Gastrocnemius medialis (tissue), 4 donors: ENCODE data around the gene CHGA. TPM values are rescaled to one million over a fixed set of nuclear protein-coding genes. Genes with fewer than 3 reads are reported as not detected.

ENCODE experiments used
- ATAC-seq, 2 donors: fragments of 150-250 bp; one replicate each; pipeline ENCODE4 v1.9.1; 2016
- DNase-seq, 2 donors: peaks; one replicate each; pipeline ENCODE4 v3.0.0-alpha.2; 2019
- H3K27ac ChIP-seq, 4 donors: fragments of 200-600 bp; sonication (generic); 1 replicate in 1 of 4; 2 replicates in 3 of 4; pipeline ENCODE4 v1.5.1; 2016 to 2018; ENCODE audit warnings: mild to moderate bottlenecking in 2 of 4, moderate library complexity in 1 of 4
- H3K27me3 ChIP-seq, 3 donors: fragments of 200-600 bp; sonication (generic) in 2 of 3; 1 replicate in 1 of 3; 2 replicates in 2 of 3; pipeline versions ENCODE4 v1.5.1 to v1.6.0; 2016 to 2019; ENCODE audit warnings: mild to moderate bottlenecking in 1 of 3, moderate library complexity in 1 of 3
- H3K36me3 ChIP-seq, 2 donors: fragments of 200-600 bp; sonication (generic) in 1 of 2; one replicate each; pipeline ENCODE4 v1.5.1; 2017 to 2018
- H3K4me1 ChIP-seq, 2 donors: fragments of 200-600 bp; sonication (generic) in 1 of 2; one replicate each; pipeline ENCODE4 v1.5.1; 2016 to 2017; ENCODE audit warnings: mild to moderate bottlenecking in 2 of 2
- H3K4me3 ChIP-seq, 4 donors: fragments of 200-600 bp; sonication (generic) in 3 of 4; 1 replicate in 1 of 4; 2 replicates in 3 of 4; pipeline ENCODE4 v1.5.1; 2016 to 2019; ENCODE audit warnings: mild to moderate bottlenecking in 2 of 4
- H3K9me3 ChIP-seq, 3 donors: fragments of 200-600 bp; sonication (generic) in 2 of 3; 1 replicate in 1 of 3; 2 replicates in 2 of 3; pipeline ENCODE4 v1.5.1; 2016 to 2019
- CTCF ChIP-seq, 5 experiments: fragments of 450-650 bp in 3 of 5; fragments of 200-600 bp in 2 of 5; sonication (generic) in 2 of 5; IDR thresholded peaks in 4 of 5; conservative IDR thresholded peaks in 1 of 5; 1 replicate in 4 of 5; 2 replicates in 1 of 5; pipeline ENCODE4 v1.5.1; 2016 to 2019; ENCODE audit warnings: antibody characterized with exemption in 5 of 5, mild to moderate bottlenecking in 3 of 5, moderate library complexity in 3 of 5
- POLR2A ChIP-seq, 2 donors: fragments of 450-650 bp; IDR thresholded peaks; one replicate each; pipeline ENCODE4 v1.6.1; 2017; ENCODE audit warnings: antibody characterized with exemption in 2 of 2, mild to moderate bottlenecking in 2 of 2, moderate library complexity in 2 of 2
- in situ Hi-C, 4 donors: fragments of 200-750 bp; cut with MboI; loops; one replicate each; pipeline versions ENCODE4 v1.15.0 to v1.8.0; 2017; ENCODE audit warnings: low sequenced_read_pairs in 4 of 4
- intact Hi-C: fragments of 100-400 bp; cut with DNase I; formaldehyde crosslinking; loops from one replicate; pipeline ENCODE4 v1.15.1; 2023; ENCODE audit warnings: low total_unique reads
- total RNA-seq, 4 donors: library from RNA; depleted of rRNA; stranded (reverse); fragments of >200 nt; gene quantifications; one replicate each; pipeline versions ENCODE4 v1.1.0 to v1.2.3, GENCODE V29; 2016

CHGA gene
- total RNA-seq, 4 donors from 2014 or later = 0.22 to 0.25 TPM; not detected in 2

- in situ Hi-C loops = no loop called here
- no peak for DNase-seq
- Histone ChIP-seq H3K9me3 (no peaks in the 10 kb centered on the region), H3K27me3 (no peaks in the 10 kb centered on the region), H3K36me3 (no peaks in the 10 kb centered on the region), H3K4me3 (no peak overlapping the region), H3K27ac (no peak overlapping the region), H3K4me1 (no peaks in the 10 kb centered on the region)
- intact Hi-C loops = no loop called here
- no peak for ATAC-seq
- TF ChIP-seq POLR2A (IDR thresholded peaks at IDR 0.05) (no peak), CTCF (IDR thresholded peaks at IDR 0.05 in 4 of 5, conservative IDR thresholded peaks at IDR 0.05 in 1 of 5) (no peak)
These were observed 6.7 kb upstream of the CHGA start for GRCh38 chr14:92916201-92916600.

GRCh38 chr14:92917041-92917940 lies 5.7 kb upstream of the CHGA start:
- DNase-seq (no peak), ATAC-seq (no peak)
- Histone ChIP-seq H3K36me3 (no peaks in the 10 kb centered on the region), H3K9me3 (no peaks in the 10 kb centered on the region), H3K4me3 (no peak overlapping the region), H3K27ac (no peak overlapping the region), H3K4me1 (no peaks in the 10 kb centered on the region), H3K27me3 (peaks cover 0 to 6% (median 2%) of the 10 kb centered on the region in 3 donors)
- TF ChIP-seq POLR2A (IDR thresholded peaks at IDR 0.05) (no peak), CTCF (IDR thresholded peaks at IDR 0.05 in 4 of 5, conservative IDR thresholded peaks at IDR 0.05 in 1 of 5) (no peak)
- intact Hi-C loops = no loop called here
- in situ Hi-C loops = no loop called here

- Histone ChIP-seq H3K4me3 (no peak overlapping the region), H3K27ac (no peak overlapping the region), H3K4me1 (no peaks in the 10 kb centered on the region), H3K36me3 (no peaks in the 10 kb centered on the region), H3K27me3 (peaks cover 0 to 12% (median 5%) of the 10 kb centered on the region in 3 donors), H3K9me3 (no peaks in the 10 kb centered on the region)
- no peak for ATAC-seq
- in situ Hi-C loops (no loop called here), intact Hi-C loops (no loop called here)
- no peak for TF ChIP-seq CTCF (IDR thresholded peaks at IDR 0.05 in 4 of 5, conservative IDR thresholded peaks at IDR 0.05 in 1 of 5)
- no peak for TF ChIP-seq POLR2A (IDR thresholded peaks at IDR 0.05)
- DNase-seq = no peak
These were observed 5.0 kb upstream of the CHGA start for GRCh38 chr14:92917956-92918355.

GRCh38 chr14:92920001-92920400 lies 2.9 kb upstream of the CHGA start:
- H3K27me3 ChIP-seq = peaks cover 0 to 12% (median 5%) of the 10 kb centered on the region in 3 donors
- DNase-seq = no peak
- ATAC-seq = no peak
- in situ Hi-C loops = no loop called here
- no peaks in the 10 kb centered on the region for H3K4me1 ChIP-seq
- no peaks in the 10 kb centered on the region for H3K9me3 ChIP-seq
- no peak overlapping the region for H3K4me3 ChIP-seq
- no peaks in the 10 kb centered on the region for H3K36me3 ChIP-seq
- H3K27ac ChIP-seq = no peak overlapping the region
- TF ChIP-seq POLR2A (IDR thresholded peaks at IDR 0.05) (no peak), CTCF (IDR thresholded peaks at IDR 0.05 in 4 of 5, conservative IDR thresholded peaks at IDR 0.05 in 1 of 5) (no peak)
- intact Hi-C loops = no loop called here
